ENCODE measurements around the gene GFM2.
A peak's percentile ranks its signal among the peaks of the same experiment; 100 is the strongest.
"Not testable (repeated sequence)": the region's sequence is repeated elsewhere in the genome, so short reads cannot be mapped to it uniquely, and the experiment has no call there.

Gene GFM2

DNA sequence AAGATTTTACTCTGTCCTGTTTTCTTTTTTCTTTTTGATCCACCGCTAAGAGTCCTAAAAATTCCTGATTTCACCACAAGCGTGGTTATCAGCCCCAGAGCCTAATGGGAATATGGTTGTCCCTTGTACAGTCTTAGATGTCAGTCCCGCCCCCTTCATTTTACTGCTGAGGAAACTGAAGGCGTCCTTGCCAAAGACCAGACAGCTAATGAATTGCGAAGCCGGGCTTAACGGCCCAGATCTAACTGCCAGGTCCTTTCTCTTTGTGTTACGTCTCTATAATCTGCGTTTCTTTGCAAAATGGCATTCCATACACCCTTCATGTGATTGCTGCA, 629 bp upstream of the GFM2 start:
- Histone ChIP-seq H3K4me1 (ENCODE audit: control insufficient read depth, insufficient read depth, low read length) (peaks cover 22% of the 10 kb centered on the region), H3K36me3 (ENCODE audit: control insufficient read depth in 2 of 2, insufficient read depth in 2 of 2, low read length in 2 of 2) (peaks cover 10 to 13% of the 10 kb centered on the region in 2 donors), H3K9me3 (ENCODE audit: control insufficient read depth in 2 of 2, low read length in 2 of 2) (no peaks in the 10 kb centered on the region), H3K4me3 (ENCODE audit: low read length in 2 of 2) (peak overlapping the region; percentile 97 to 100), H3K27ac (ENCODE audit: low read length) (peak overlapping the region; percentile 77), H3K9ac (ENCODE audit: low read length in 2 of 2) (peak overlapping the region; percentile 90 to 92), H3K27me3 (ENCODE audit: control insufficient read depth in 1 of 2, insufficient read depth in 2 of 2, low read length in 2 of 2) (no peaks in the 10 kb centered on the region)

DNA sequence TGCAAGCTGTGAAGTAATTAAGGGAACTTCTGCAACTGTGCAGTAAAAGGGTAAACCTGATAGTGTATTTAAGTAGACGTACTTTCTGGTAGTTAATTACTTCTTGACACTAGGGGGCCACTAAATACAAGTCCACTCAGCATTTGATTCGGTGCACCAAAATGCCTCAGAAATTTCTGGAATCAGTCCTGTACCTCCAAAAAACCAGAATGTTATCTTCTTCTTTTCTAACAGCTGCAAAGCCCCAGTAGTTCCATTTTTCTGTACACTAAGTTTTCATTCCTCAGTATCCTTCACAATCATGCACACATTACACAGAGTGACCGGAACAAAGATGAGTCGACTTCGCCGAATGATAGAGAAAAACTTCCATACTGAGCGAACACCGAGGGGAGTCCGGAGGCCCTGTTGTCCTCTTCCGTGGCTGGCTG, 484 bp downstream of the GFM2 start:
- Histone ChIP-seq H3K9me3 (ENCODE audit: control insufficient read depth in 2 of 2, low read length in 2 of 2) (no peaks in the 10 kb centered on the region), H3K4me1 (ENCODE audit: control insufficient read depth, insufficient read depth, low read length) (peaks cover 22% of the 10 kb centered on the region), H3K27ac (ENCODE audit: low read length) (peak overlapping the region; percentile 49)

DNA sequence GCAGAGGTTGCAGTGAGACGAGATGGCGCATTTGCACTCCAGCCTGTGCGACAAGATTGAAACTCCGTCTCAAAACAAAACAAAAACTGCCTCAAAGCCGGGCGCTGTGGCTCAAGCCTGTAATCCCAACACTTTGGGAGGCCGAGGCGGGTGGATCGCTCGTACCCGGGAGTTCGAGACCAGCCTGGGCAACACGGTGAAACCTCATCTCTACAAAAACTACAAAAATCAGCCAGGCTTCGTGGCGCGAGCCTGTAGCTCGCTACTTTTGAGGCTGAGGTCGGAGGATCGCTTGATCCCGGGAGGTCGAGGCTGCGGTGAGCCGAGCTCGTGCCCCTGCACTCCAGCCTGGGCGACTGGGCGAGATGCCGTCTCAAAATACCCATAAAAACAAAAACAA, 988 bp downstream of the GFM2 start:
- H3K27ac ChIP-seq (ENCODE audit: low read length): no peak overlapping the region
- peak overlapping the region; percentile 90 to 92 for H3K9ac ChIP-seq (ENCODE audit: low read length in 2 of 2)
- H3K4me3 ChIP-seq (ENCODE audit: low read length in 2 of 2): peak overlapping the region; percentile 97 to 100
- no peaks in the 10 kb centered on the region for H3K27me3 ChIP-seq (ENCODE audit: control insufficient read depth in 1 of 2, insufficient read depth in 2 of 2, low read length in 2 of 2)
- peaks cover 22% of the 10 kb centered on the region for H3K4me1 ChIP-seq (ENCODE audit: control insufficient read depth, insufficient read depth, low read length)
- H3K36me3 ChIP-seq (ENCODE audit: control insufficient read depth in 2 of 2, insufficient read depth in 2 of 2, low read length in 2 of 2): peaks cover 6 to 11% of the 10 kb centered on the region in 2 donors
- no peaks in the 10 kb centered on the region for H3K9me3 ChIP-seq (ENCODE audit: control insufficient read depth in 2 of 2, low read length in 2 of 2)

More for the DNA sequence above, 484 bp downstream of the GFM2 start:
- Histone ChIP-seq H3K9ac (ENCODE audit: low read length in 2 of 2) (peak overlapping the region; percentile 90 to 92), H3K27me3 (ENCODE audit: control insufficient read depth in 1 of 2, insufficient read depth in 2 of 2, low read length in 2 of 2) (no peaks in the 10 kb centered on the region), H3K4me3 (ENCODE audit: low read length in 2 of 2) (peak overlapping the region; percentile 97 to 100), H3K36me3 (ENCODE audit: control insufficient read depth in 2 of 2, insufficient read depth in 2 of 2, low read length in 2 of 2) (peaks cover 9 to 15% of the 10 kb centered on the region in 2 donors)

DNA sequence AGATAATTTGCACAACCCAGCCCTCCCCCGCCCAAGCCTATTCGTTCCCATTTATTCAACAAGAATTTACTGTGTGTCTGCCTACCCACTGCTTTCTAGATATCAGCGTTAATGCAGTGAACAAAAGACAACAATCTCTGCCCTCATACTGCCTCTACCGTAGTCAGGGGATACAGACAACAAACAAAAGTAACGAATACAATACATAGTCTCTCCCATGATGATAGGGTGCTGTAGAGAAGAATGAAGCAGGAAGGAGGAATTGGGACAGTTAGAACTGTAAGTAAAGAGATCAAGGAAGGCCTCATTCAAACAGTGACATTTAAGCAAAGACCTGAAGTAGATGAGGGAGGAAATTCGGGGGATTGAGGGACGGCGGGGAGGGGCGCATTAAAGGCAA, 1.7 kb downstream of the GFM2 start:
- Histone ChIP-seq H3K27ac (ENCODE audit: low read length) (no peak overlapping the region), H3K4me1 (ENCODE audit: control insufficient read depth, insufficient read depth, low read length) (peaks cover 22% of the 10 kb centered on the region), H3K4me3 (ENCODE audit: low read length in 2 of 2) (peak overlapping the region; percentile 42 to 100), H3K27me3 (ENCODE audit: control insufficient read depth in 1 of 2, insufficient read depth in 2 of 2, low read length in 2 of 2) (no peaks in the 10 kb centered on the region), H3K9ac (ENCODE audit: low read length in 2 of 2) (peak overlapping the region; percentile 52 to 92), H3K9me3 (ENCODE audit: control insufficient read depth in 2 of 2, low read length in 2 of 2) (no peaks in the 10 kb centered on the region), H3K36me3 (ENCODE audit: control insufficient read depth in 2 of 2, insufficient read depth in 2 of 2, low read length in 2 of 2) (peaks cover 8% of the 10 kb centered on the region in 2 donors)

DNA sequence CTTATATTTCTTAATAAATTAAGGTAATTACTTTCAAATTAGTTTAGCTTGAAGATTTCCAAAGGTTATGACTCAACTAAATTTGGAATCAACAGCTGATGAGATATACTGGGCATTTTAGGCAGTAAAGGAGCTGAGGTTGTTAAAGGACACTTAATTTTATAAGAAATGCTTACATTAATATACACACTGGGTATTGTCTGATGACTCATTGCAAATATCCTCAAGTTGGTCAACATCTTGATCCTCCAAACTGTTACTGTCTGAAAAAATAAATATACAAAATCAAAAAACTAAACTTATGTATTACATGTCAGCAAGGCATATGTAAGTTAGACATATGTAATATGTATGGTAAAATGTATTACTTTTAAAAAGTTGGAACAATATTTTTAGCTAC, 3.4 kb downstream of the GFM2 start:
- peaks cover 5 to 12% of the 10 kb centered on the region in 2 donors for H3K36me3 ChIP-seq (ENCODE audit: control insufficient read depth in 2 of 2, insufficient read depth in 2 of 2, low read length in 2 of 2)
- H3K27ac ChIP-seq (ENCODE audit: low read length): no peak overlapping the region
- no peaks in the 10 kb centered on the region for H3K27me3 ChIP-seq (ENCODE audit: control insufficient read depth in 1 of 2, insufficient read depth in 2 of 2, low read length in 2 of 2)
- no peak overlapping the region for H3K4me3 ChIP-seq (ENCODE audit: low read length in 2 of 2)
- H3K9ac ChIP-seq (ENCODE audit: low read length in 2 of 2): no peak overlapping the region
- H3K9me3 ChIP-seq (ENCODE audit: control insufficient read depth in 2 of 2, low read length in 2 of 2): no peaks in the 10 kb centered on the region
- H3K4me1 ChIP-seq (ENCODE audit: control insufficient read depth, insufficient read depth, low read length): peaks cover 22% of the 10 kb centered on the region

DNA sequence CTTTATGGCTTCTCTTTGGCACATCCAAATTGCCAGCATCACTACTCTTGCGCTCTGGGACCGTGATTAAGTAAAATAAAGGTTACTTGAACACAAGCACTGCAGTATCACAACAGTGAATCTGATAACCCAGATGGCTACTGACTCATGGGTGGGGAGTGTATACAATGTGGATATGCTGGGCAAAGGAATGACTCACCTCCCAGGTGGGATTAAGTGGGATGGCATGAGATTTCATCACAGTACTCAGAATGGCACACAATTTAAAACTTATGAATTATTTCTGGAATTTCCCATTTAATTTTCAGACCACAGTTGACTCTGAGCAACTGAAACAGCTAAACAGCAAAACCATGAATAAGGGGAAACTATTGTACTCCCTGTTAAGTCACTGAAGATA, 4.3 kb downstream of the GFM2 start:
- Histone ChIP-seq H3K9ac (ENCODE audit: low read length in 2 of 2) (no peak overlapping the region), H3K27ac (ENCODE audit: low read length) (no peak overlapping the region), H3K4me1 (ENCODE audit: control insufficient read depth, insufficient read depth, low read length) (peaks cover 15% of the 10 kb centered on the region), H3K4me3 (ENCODE audit: low read length in 2 of 2) (no peak overlapping the region), H3K9me3 (ENCODE audit: control insufficient read depth in 2 of 2, low read length in 2 of 2) (no peaks in the 10 kb centered on the region), H3K27me3 (ENCODE audit: control insufficient read depth in 1 of 2, insufficient read depth in 2 of 2, low read length in 2 of 2) (no peaks in the 10 kb centered on the region), H3K36me3 (ENCODE audit: control insufficient read depth in 2 of 2, insufficient read depth in 2 of 2, low read length in 2 of 2) (peaks cover 9 to 12% of the 10 kb centered on the region in 2 donors)

DNA sequence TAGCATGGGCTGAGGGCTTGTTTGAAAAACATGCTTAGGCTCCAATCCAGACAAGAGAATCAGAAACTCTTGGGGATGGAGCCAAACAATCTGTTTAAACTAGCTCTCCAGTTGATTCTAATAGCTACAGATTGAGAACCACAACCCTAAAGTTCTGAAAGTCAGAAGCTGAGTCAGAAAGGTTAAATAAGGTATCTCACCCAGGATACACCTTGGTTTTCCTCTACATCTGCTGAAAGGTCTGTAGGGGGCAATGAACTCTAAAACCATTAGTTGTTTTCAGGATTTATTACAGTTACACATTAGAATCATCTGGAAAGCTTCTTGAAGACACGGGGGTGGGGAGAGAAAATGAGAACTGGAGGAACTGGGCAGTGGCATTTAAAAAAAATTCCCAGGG, 5.7 kb downstream of the GFM2 start:
- peaks cover 14% of the 10 kb centered on the region for H3K4me1 ChIP-seq (ENCODE audit: control insufficient read depth, insufficient read depth, low read length)
- H3K4me3 ChIP-seq (ENCODE audit: low read length in 2 of 2): no peak overlapping the region
- H3K9me3 ChIP-seq (ENCODE audit: control insufficient read depth in 2 of 2, low read length in 2 of 2): no peaks in the 10 kb centered on the region
- no peak overlapping the region for H3K9ac ChIP-seq (ENCODE audit: low read length in 2 of 2)
- no peaks in the 10 kb centered on the region for H3K27me3 ChIP-seq (ENCODE audit: control insufficient read depth in 1 of 2, insufficient read depth in 2 of 2, low read length in 2 of 2)
- no peak overlapping the region for H3K27ac ChIP-seq (ENCODE audit: low read length)
- peaks cover 15 to 21% of the 10 kb centered on the region in 2 donors for H3K36me3 ChIP-seq (ENCODE audit: control insufficient read depth in 2 of 2, insufficient read depth in 2 of 2, low read length in 2 of 2)

DNA sequence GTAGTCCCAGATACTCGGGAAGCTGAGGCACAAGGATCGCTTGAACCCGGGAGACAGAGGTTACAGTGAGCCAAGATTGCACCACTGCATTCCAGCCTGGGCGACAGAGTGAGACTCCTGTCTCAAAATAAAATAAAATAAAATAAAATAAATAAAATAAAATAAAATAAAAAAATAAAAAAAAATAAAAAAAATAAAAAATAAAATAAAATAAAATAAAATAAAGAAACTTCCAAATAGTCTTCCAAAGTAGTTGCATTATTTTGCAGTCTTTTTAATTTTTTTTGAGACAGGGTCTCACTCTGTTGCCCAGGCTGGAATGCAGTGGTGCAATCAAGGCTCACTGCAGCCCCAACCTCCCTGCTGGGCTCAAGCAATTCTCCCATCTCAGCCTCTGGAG, 18.2 kb downstream of the GFM2 start:
- H3K9me3 ChIP-seq (ENCODE audit: control insufficient read depth in 2 of 2, low read length in 2 of 2); H3K4me1 ChIP-seq (ENCODE audit: control insufficient read depth, insufficient read depth, low read length); H3K9ac ChIP-seq (ENCODE audit: low read length in 2 of 2); H3K27me3 ChIP-seq (ENCODE audit: control insufficient read depth in 1 of 2, insufficient read depth in 2 of 2, low read length in 2 of 2); H3K4me3 ChIP-seq (ENCODE audit: low read length in 2 of 2); H3K27ac ChIP-seq (ENCODE audit: low read length): not testable (repeated sequence)
- H3K36me3 ChIP-seq (ENCODE audit: control insufficient read depth in 2 of 2, insufficient read depth in 2 of 2, low read length in 2 of 2): peaks cover 20 to 37% of the 10 kb centered on the region in 2 donors

DNA sequence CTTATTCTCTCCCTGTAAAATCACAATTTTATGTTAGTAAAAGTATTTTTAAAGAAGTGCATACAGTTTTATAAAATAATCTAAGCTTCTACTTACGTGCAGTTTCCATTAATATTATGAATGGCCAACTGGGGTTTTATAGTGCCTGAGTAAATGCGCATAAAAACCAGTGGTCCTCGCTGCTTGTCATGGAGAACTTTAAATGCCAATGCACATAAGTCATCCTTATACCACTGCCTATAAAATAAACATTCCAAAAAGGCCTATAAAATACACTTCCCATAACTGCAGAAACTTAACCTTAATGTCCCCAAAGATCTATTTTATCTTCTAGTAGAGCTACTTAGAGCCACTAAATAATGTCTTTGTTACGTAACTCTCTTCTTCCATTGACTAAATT, 28.5 kb downstream of the GFM2 start:
- no peak overlapping the region for H3K4me3 ChIP-seq (ENCODE audit: low read length in 2 of 2)
- H3K9me3 ChIP-seq (ENCODE audit: control insufficient read depth in 2 of 2, low read length in 2 of 2): no peaks in the 10 kb centered on the region
- H3K36me3 ChIP-seq (ENCODE audit: control insufficient read depth in 2 of 2, insufficient read depth in 2 of 2, low read length in 2 of 2): peaks cover 15 to 20% of the 10 kb centered on the region in 2 donors
- no peaks in the 10 kb centered on the region for H3K27me3 ChIP-seq (ENCODE audit: control insufficient read depth in 1 of 2, insufficient read depth in 2 of 2, low read length in 2 of 2)
- no peak overlapping the region for H3K27ac ChIP-seq (ENCODE audit: low read length)
- H3K4me1 ChIP-seq (ENCODE audit: control insufficient read depth, insufficient read depth, low read length): no peaks in the 10 kb centered on the region
- H3K9ac ChIP-seq (ENCODE audit: low read length in 2 of 2): no peak overlapping the region

DNA sequence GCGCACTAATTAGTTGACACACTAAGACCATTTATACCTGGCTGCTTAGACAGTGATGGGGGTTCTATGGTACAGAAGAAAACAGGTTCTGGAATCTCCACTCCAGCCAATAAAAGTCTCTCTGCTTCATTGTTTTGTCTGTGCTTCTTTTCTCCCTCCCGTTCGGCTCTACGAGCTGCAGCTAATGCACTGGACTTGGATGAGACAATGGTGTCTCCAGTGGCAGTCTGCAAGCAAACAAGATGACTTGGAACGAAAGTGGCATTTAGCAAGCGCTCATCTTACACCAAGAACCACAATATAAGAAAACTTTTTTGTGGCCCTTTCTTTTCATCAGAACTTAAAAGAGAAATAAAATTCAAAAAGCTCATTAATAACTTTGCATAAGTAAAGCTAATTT, 30.2 kb downstream of the GFM2 start:
- Histone ChIP-seq H3K27ac (ENCODE audit: low read length) (no peak overlapping the region), H3K27me3 (ENCODE audit: control insufficient read depth in 1 of 2, insufficient read depth in 2 of 2, low read length in 2 of 2) (no peaks in the 10 kb centered on the region), H3K4me3 (ENCODE audit: low read length in 2 of 2) (no peak overlapping the region), H3K36me3 (ENCODE audit: control insufficient read depth in 2 of 2, insufficient read depth in 2 of 2, low read length in 2 of 2) (peaks cover 17 to 21% of the 10 kb centered on the region in 2 donors), H3K4me1 (ENCODE audit: control insufficient read depth, insufficient read depth, low read length) (no peaks in the 10 kb centered on the region), H3K9me3 (ENCODE audit: control insufficient read depth in 2 of 2, low read length in 2 of 2) (no peaks in the 10 kb centered on the region), H3K9ac (ENCODE audit: low read length in 2 of 2) (no peak overlapping the region)

DNA sequence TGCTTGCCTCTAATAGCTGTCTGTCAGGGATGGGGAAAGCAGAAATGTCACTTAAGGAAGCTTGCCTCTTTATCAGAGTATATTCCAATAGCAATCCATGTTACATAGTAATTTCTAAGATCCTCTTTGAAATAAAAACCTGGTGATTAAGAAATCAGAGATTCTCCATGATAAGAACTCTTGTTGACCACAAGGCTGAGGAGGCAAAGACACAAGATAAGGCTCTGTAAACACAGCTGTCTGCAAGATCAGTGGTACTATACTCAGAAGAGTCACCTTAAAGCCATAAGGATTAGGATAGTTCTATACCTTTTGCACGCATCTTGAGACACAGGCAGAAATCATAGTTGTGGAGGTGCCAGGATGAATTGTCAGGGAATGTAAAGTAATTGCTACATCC, 41.6 kb downstream of the GFM2 start:
- Histone ChIP-seq H3K4me1 (ENCODE audit: control insufficient read depth, insufficient read depth, low read length) (no peaks in the 10 kb centered on the region), H3K9ac (ENCODE audit: low read length in 2 of 2) (no peak overlapping the region), H3K9me3 (ENCODE audit: control insufficient read depth in 2 of 2, low read length in 2 of 2) (no peaks in the 10 kb centered on the region), H3K36me3 (ENCODE audit: control insufficient read depth in 2 of 2, insufficient read depth in 2 of 2, low read length in 2 of 2) (peaks cover 12 to 36% of the 10 kb centered on the region in 2 donors), H3K27ac (ENCODE audit: low read length) (no peak overlapping the region), H3K27me3 (ENCODE audit: control insufficient read depth in 1 of 2, insufficient read depth in 2 of 2, low read length in 2 of 2) (no peaks in the 10 kb centered on the region), H3K4me3 (ENCODE audit: low read length in 2 of 2) (no peak overlapping the region)
